OCI-LY7 (cell line): ENCODE data around the gene MFF. TPM values are rescaled to one million over a fixed set of nuclear protein-coding genes. Genes with fewer than 3 reads are reported as not detected.

ENCODE experiments used
- BruUV-seq: library from RNA; stranded (reverse); fragments of 400-500 nt; replicated peaks from 2 replicates; lab custom pipeline; 2021; lab: Mats Ljungman, UMichigan
- CTCF ChIA-PET: fragments of 300-600 bp; sonication (Branson Sonifier 250); formaldehyde crosslinking; loops from one replicate; lab custom pipeline; 2022; ENCODE audit warnings: antibody characterized with exemption; ENCODE audit not compliant: unreplicated experiment; lab: Charles Lee
- POLR2A ChIA-PET: fragments of 300-600 bp; sonication (Branson Sonifier 250); formaldehyde crosslinking; loops from one replicate; lab custom pipeline; 2022; ENCODE audit warnings: antibody characterized with exemption; lab: Charles Lee
- DNase-seq: peaks from one replicate; pipeline ENCODE4 v3.0.0-alpha.2; 2015; ENCODE audit warnings: low spot score
- H2AFZ ChIP-seq: fragments of 200-600 bp; sonication (generic), shearing (Covaris generic); 2 replicates; pipeline ENCODE4 v1.6.1; 2014; ENCODE audit warnings: mild to moderate bottlenecking, antibody characterized with exemption, low read length, moderate library complexity
- H3K27ac ChIP-seq: fragments of 200-600 bp; sonication (generic); 2 replicates; pipeline ENCODE4 v1.5.1; 2014; ENCODE audit warnings: mixed run types, low read depth, mild to moderate bottlenecking, moderate library complexity, low read length, inconsistent platforms; ENCODE audit not compliant: poor library complexity, severe bottlenecking
- H3K36me3 ChIP-seq: fragments of 200-600 bp; sonication (generic); 2 replicates; pipeline ENCODE4 v1.6.1; 2014; ENCODE audit warnings: mild to moderate bottlenecking, antibody characterized with exemption, low read length, moderate library complexity, mixed read lengths; ENCODE audit not compliant: insufficient read depth
- H3K4me1 ChIP-seq: fragments of 200-600 bp; sonication (generic); 2 replicates; pipeline ENCODE4 v1.5.1; 2014; ENCODE audit warnings: mild to moderate bottlenecking, low read length; ENCODE audit not compliant: insufficient read depth, poor library complexity, severe bottlenecking
- H3K4me2 ChIP-seq: fragments of 200-600 bp; sonication (generic); 2 replicates; pipeline ENCODE4 v1.6.1; 2014; ENCODE audit warnings: mild to moderate bottlenecking, low read length
- H3K4me3 ChIP-seq: fragments of 200-600 bp; sonication (generic); 2 replicates; pipeline ENCODE4 v1.5.1; 2014; ENCODE audit warnings: mild to moderate bottlenecking, low read depth, low read length; ENCODE audit not compliant: poor library complexity, severe bottlenecking
- H3K79me2 ChIP-seq: fragments of 200-600 bp; sonication (generic); 2 replicates; pipeline ENCODE4 v1.6.1; 2016; ENCODE audit warnings: low read depth, mild to moderate bottlenecking, low read length, moderate library complexity, mixed read lengths; ENCODE audit not compliant: insufficient read depth
- H3K9me2 ChIP-seq: fragments of 200-600 bp; sonication (generic); 2 replicates; pipeline ENCODE4 v1.6.1; 2016; ENCODE audit warnings: mild to moderate bottlenecking, low read length, mixed read lengths; ENCODE audit not compliant: insufficient read depth
- H3K9me3 ChIP-seq: fragments of 200-600 bp; sonication (generic); 2 replicates; pipeline ENCODE4 v1.6.1; 2014; ENCODE audit warnings: mild to moderate bottlenecking, mixed run types, low read length, mixed read lengths
- H4K20me1 ChIP-seq: fragments of 200-600 bp; sonication (generic); 2 replicates; pipeline ENCODE4 v1.6.1; 2014; ENCODE audit warnings: mild to moderate bottlenecking, antibody characterized with exemption, low read length, moderate library complexity, mixed read lengths; ENCODE audit not compliant: insufficient read depth
- EZH2phosphoT487 ChIP-seq: fragments of 200-600 bp; sonication (generic); IDR thresholded peaks from 2 replicates; pipeline ENCODE4 v1.6.1; 2018; ENCODE audit warnings: low read depth, borderline replicate concordance, mild to moderate bottlenecking, mixed run types, antibody characterized with exemption, low read length, moderate library complexity, mixed read lengths
- intact Hi-C: fragments of 100-400 bp; cut with micrococcal nuclease; formaldehyde crosslinking; loops from one replicate; pipeline ENCODE4 v1.10.0; 2022; ENCODE audit not compliant: unreplicated experiment
- total RNA-seq, 2 experiments: library from RNA; depleted of rRNA in 1 of 2; stranded (reverse); fragments of >200 nt in 1 of 2; shearing (Covaris generic) in 1 of 2; gene quantifications; 2 replicates each; pipeline ENCODE4 v1.2.3, GENCODE V29; 2014 to 2022
- TF ChIP-seq, protein P1 (sequence below): fragments of 200-600 bp; sonication (generic); conservative IDR thresholded peaks from 2 replicates; pipeline ENCODE4 v1.5.1; 2014; ENCODE audit warnings: mild to moderate bottlenecking, antibody characterized with exemption, low read length, moderate library complexity, mixed read lengths

Gene MFF
- total RNA-seq, 2 experiments from 2014 or later: 66.6 to 72.1 TPM

DNA sequence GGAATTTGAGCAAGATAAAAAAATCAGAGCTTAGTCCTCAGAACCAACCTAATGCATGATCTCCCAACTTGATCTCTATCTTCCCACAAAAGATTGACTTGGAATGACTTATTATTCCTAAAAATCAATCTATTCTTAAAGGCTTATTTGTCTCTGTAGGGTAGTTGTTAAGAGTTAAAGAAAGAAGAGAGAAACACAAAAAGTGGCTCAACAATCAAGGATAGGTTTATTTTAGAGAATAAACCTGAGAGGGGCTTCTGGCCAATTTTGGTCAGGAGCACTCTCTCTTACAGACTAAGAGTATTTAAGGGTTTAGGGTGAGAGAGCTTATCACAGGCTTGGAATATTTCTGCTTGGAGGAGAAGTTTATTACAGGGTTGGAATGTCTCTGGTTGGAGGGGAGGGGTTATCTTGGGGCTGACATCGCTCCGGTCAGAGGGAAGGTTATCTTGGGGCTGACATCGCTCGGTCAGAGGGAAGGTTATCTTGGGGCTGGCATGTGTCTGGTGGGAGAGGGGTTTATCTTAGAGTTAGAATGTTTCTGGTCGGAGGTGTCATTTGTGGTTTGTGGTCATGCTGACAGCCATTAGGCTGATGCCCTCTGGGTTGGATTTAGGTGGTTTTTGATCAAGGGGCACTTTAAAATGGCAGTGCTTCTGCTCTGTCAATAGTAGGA, 2.4 kb upstream of the MFF start:
- no peak for DNase-seq
- POLR2A ChIA-PET: interaction anchor here (0.9 kb wide), 1 partner anchor 9 kb away, joined by 3 read pairs; no protein-coding TSS in a partner anchor
- Histone ChIP-seq H4K20me1 (peaks cover 5% of the 10 kb centered on the region; the same call in 1 of the 2 replicates), H3K9me3 (peaks cover 6% of the 10 kb centered on the region; the same call in 1 of the 2 replicates), H3K9me2 (no peaks in the 10 kb centered on the region; the same call in 1 of the 2 replicates), H3K27ac (no peak overlapping the region), H2AFZ (no peak overlapping the region), H3K79me2 (peaks cover 22% of the 10 kb centered on the region), H3K4me3 (no peak overlapping the region), H3K4me1 (peaks cover 22% of the 10 kb centered on the region), H3K36me3 (no peaks in the 10 kb centered on the region), H3K4me2 (no peak overlapping the region)
- intact Hi-C loops: loop anchor here (10.0 kb wide), 1 partner anchor 158 kb away; the partner anchor contains the start of genes COL4A3 and COL4A4
- BruUV-seq: no TSS peak
- no peak for TF ChIP-seq EZH2phosphoT487
- TF ChIP-seq, protein P1, sequence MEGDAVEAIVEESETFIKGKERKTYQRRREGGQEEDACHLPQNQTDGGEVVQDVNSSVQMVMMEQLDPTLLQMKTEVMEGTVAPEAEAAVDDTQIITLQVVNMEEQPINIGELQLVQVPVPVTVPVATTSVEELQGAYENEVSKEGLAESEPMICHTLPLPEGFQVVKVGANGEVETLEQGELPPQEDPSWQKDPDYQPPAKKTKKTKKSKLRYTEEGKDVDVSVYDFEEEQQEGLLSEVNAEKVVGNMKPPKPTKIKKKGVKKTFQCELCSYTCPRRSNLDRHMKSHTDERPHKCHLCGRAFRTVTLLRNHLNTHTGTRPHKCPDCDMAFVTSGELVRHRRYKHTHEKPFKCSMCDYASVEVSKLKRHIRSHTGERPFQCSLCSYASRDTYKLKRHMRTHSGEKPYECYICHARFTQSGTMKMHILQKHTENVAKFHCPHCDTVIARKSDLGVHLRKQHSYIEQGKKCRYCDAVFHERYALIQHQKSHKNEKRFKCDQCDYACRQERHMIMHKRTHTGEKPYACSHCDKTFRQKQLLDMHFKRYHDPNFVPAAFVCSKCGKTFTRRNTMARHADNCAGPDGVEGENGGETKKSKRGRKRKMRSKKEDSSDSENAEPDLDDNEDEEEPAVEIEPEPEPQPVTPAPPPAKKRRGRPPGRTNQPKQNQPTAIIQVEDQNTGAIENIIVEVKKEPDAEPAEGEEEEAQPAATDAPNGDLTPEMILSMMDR: no peak
- CTCF ChIA-PET: no interaction called here

DNA sequence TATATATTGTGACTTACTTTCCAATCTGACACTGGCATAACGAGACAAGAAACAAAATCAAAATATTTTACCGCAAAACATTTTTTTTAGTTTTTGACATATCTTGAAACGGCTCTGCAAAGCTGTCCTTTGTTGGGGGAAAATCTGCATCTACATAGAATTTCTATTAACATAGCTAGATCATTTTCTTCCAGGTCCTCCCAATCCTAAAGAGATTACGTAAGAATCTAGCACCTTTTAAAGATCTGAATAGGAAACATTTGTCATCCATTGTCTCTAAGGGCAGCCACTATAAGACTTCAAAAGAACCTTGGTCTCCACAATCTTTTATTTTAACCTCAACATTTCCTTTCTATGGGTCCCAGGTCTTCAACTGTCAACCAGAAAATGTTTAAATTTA, 1.2 kb upstream of the MFF start:
- no peak overlapping the region; the same call in 1 of the 2 replicates for H3K4me2 ChIP-seq
- no TSS peak for BruUV-seq
- CTCF ChIA-PET: no interaction called here

More for the DNA sequence above, 1.2 kb upstream of the MFF start:
- Histone ChIP-seq H3K9me3 (peaks cover 6% of the 10 kb centered on the region; the same call in 1 of the 2 replicates), H3K4me3 (no peak overlapping the region), H4K20me1 (peaks cover 7% of the 10 kb centered on the region), H3K9me2 (no peaks in the 10 kb centered on the region; the same call in 1 of the 2 replicates), H3K27ac (no peak overlapping the region), H2AFZ (peak overlapping the region; percentile 100; the same call in 1 of the 2 replicates), H3K79me2 (peaks cover 31% of the 10 kb centered on the region), H3K4me1 (peaks cover 23% of the 10 kb centered on the region), H3K36me3 (0 out of 2 replicates have a peak, but pooled peaks cover 6% of the 10 kb centered on the region)
- no peak for DNase-seq
- intact Hi-C loops: loop anchor here (10.0 kb wide), 1 partner anchor 159 kb away; the partner anchor contains the start of genes COL4A3 and COL4A4
- no peak for TF ChIP-seq EZH2phosphoT487
- TF ChIP-seq, protein P1: no peak
- POLR2A ChIA-PET: interaction anchor here (1.4 kb wide), 1 partner anchor 9 kb away, joined by 5 read pairs; no protein-coding TSS in a partner anchor
